Duodenal mucosa (tissue), 2 donors: ENCODE data around the gene DNAAF1.

Experiments
- H3K27ac ChIP-seq: one replicate; pipeline ENCODE4 v1.7.0; 2013; ENCODE audit warnings: low read depth, low read length
- H3K27me3 ChIP-seq, 2 donors: one replicate each; pipeline ENCODE4 v1.7.0; 2013; ENCODE audit warnings: low read length in 2 of 2, control low read depth in 1 of 2; ENCODE audit not compliant: insufficient read depth in 2 of 2, control insufficient read depth in 1 of 2
- H3K36me3 ChIP-seq, 2 donors: one replicate each; pipeline ENCODE4 v1.7.0; 2013; ENCODE audit warnings: low read length in 2 of 2, control low read depth in 1 of 2; ENCODE audit not compliant: insufficient read depth in 2 of 2, control insufficient read depth in 1 of 2
- H3K4me1 ChIP-seq, 2 donors: one replicate each; pipeline ENCODE4 v1.7.0; 2013; ENCODE audit warnings: low read length in 2 of 2, control low read depth in 1 of 2; ENCODE audit not compliant: insufficient read depth in 2 of 2, control insufficient read depth in 1 of 2
- H3K4me3 ChIP-seq, 2 donors: one replicate each; pipeline ENCODE4 v1.7.0; 2013; ENCODE audit warnings: low read length in 2 of 2, low read depth in 1 of 2
- H3K9ac ChIP-seq, 2 donors: one replicate each; pipeline ENCODE4 v1.7.0; 2013; ENCODE audit warnings: low read length in 2 of 2, low read depth in 1 of 2
- H3K9me3 ChIP-seq, 2 donors: one replicate each; pipeline ENCODE4 v1.7.0; 2013; ENCODE audit warnings: low read length in 2 of 2, control low read depth in 1 of 2; ENCODE audit not compliant: control insufficient read depth in 1 of 2

The DNAAF1 gene

GRCh38 chr16:84175350-84176081 is 30.4 kb downstream of the DNAAF1 start:
- H3K9me3 ChIP-seq, result no peaks in the 10 kb centered on the region
- no peak overlapping the region for H3K27ac ChIP-seq
- H3K4me3 ChIP-seq, result no peak overlapping the region
- peaks cover 18 to 25% of the 10 kb centered on the region in 2 donors for H3K4me1 ChIP-seq
- no peaks in the 10 kb centered on the region for H3K27me3 ChIP-seq
- no peak overlapping the region for H3K9ac ChIP-seq
- H3K36me3 ChIP-seq, result peaks cover 8 to 15% of the 10 kb centered on the region in 2 donors

- H3K9me3 ChIP-seq, result no peaks in the 10 kb centered on the region
- peak overlapping the region; percentile 68 for H3K27ac ChIP-seq
- H3K4me3 ChIP-seq, result no peak overlapping the region
- no peaks in the 10 kb centered on the region for H3K27me3 ChIP-seq
- peaks cover 18 to 25% of the 10 kb centered on the region in 2 donors for H3K4me1 ChIP-seq
- no peak overlapping the region for H3K9ac ChIP-seq
- peaks cover 11 to 25% of the 10 kb centered on the region in 2 donors for H3K36me3 ChIP-seq
These were observed 31.3 kb downstream of the DNAAF1 start for GRCh38 chr16:84176192-84177053.

DNA sequence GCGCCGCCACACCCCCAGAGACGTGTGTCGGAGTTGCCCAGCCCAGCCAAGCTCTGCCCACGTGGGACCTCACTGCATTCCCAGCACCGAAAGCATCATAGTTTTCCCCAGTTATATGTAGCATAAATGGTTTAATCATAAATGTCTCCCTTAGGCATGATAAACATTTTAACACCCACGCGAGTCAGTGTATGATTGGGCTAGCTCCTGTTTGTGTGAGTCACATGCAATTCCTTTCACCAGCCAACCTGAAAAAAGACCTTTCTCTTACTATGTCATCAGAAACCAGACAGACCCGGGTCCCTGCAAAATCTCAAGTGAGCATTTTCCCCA is 32.6 kb downstream of the DNAAF1 start:
- peaks cover 23 to 37% of the 10 kb centered on the region in 2 donors for H3K36me3 ChIP-seq
- no peak overlapping the region for H3K9ac ChIP-seq
- peak overlapping the region; percentile 44 for H3K27ac ChIP-seq
- no peak overlapping the region for H3K4me3 ChIP-seq
- H3K9me3 ChIP-seq, result no peaks in the 10 kb centered on the region
- no peaks in the 10 kb centered on the region for H3K27me3 ChIP-seq
- peaks cover 18 to 25% of the 10 kb centered on the region in 2 donors for H3K4me1 ChIP-seq

DNA sequence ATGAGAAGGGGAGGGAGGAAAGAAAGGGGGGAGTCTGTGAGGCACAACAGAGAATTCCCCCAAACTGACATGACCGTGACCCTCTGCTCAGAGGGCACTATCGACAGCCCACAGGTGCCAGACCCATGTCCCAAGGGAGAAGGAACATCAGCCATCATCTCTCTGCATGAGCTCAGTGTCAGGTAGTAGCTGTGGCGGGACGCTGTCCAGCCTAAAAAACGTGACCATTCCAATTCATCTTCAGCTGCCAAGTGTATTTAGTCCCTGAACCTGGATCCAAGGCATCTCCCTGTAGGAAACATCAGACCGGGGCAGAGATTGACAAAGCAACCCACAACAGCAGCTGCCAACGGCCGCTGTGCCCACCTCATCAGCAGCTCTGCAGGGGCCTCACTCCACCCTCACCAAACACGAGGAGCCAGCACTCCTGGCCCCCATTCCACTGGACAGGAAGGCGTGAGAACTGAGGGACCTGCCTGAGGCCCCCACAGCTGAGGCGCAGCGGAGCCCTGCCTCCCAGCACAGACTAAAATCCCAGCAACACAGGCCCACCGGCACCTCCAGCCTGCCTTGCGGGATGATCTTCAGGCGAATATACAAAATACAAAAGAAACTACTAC is 33.1 kb downstream of the DNAAF1 start:
- Histone ChIP-seq H3K9me3 (no peaks in the 10 kb centered on the region), H3K4me3 (no peak overlapping the region), H3K27me3 (no peaks in the 10 kb centered on the region), H3K9ac (no peak overlapping the region), H3K36me3 (peaks cover 26 to 43% of the 10 kb centered on the region in 2 donors), H3K4me1 (peaks cover 18 to 25% of the 10 kb centered on the region in 2 donors), H3K27ac (no peak overlapping the region)

GRCh38 chr16:84178892-84179611 is 33.9 kb downstream of the DNAAF1 start:
- no peaks in the 10 kb centered on the region for H3K9me3 ChIP-seq
- no peaks in the 10 kb centered on the region for H3K27me3 ChIP-seq
- peaks cover 29 to 50% of the 10 kb centered on the region in 2 donors for H3K36me3 ChIP-seq
- no peak overlapping the region for H3K27ac ChIP-seq
- H3K9ac ChIP-seq, result no peak overlapping the region
- H3K4me3 ChIP-seq, result no peak overlapping the region
- H3K4me1 ChIP-seq, result peaks cover 18 to 25% of the 10 kb centered on the region in 2 donors

- H3K27ac ChIP-seq, result no peak overlapping the region
- H3K4me3 ChIP-seq, result no peak overlapping the region
- peaks cover 18 to 27% of the 10 kb centered on the region in 2 donors for H3K4me1 ChIP-seq
- peaks cover 29 to 57% of the 10 kb centered on the region in 2 donors for H3K36me3 ChIP-seq
- no peak overlapping the region for H3K9ac ChIP-seq
- no peaks in the 10 kb centered on the region for H3K9me3 ChIP-seq
- H3K27me3 ChIP-seq, result no peaks in the 10 kb centered on the region
These were observed 34.7 kb downstream of the DNAAF1 start for GRCh38 chr16:84179612-84180320.

DNA sequence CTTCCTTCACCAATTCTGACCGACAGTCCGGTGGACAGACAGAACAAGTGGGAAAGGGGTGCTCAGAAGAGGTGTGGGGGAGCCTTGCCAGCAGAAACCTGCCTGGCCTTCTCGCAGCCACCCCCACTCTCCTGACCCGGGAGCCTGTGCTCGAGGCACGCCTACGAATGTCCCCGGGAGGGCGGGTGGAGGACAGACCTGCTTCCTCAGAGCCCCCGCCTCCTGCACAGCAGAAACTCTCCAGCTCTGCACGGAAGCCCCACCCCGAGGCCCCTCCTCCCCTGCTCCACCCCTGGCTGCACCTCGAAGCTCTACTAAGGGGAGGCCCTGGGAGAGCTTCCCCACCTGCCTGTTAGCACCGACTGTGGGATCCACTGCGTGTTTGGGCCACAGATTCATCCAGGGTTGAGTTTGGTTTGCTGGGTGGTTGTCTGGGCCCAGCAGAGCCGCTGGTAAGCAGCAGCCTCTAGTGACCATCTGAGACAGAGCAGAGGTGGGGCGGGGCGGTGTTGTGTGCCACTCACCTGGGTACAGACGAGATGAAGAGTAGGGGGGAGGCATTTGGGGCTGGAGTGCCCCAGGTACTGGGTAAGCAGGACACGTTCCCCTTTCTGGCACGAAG is 35.5 kb downstream of the DNAAF1 start:
- peaks cover 29 to 58% of the 10 kb centered on the region in 2 donors for H3K36me3 ChIP-seq
- H3K9me3 ChIP-seq, result no peaks in the 10 kb centered on the region
- H3K9ac ChIP-seq, result no peak overlapping the region
- no peak overlapping the region for H3K27ac ChIP-seq
- H3K4me3 ChIP-seq, result no peak overlapping the region
- H3K27me3 ChIP-seq, result no peaks in the 10 kb centered on the region
- peaks cover 18 to 27% of the 10 kb centered on the region in 2 donors for H3K4me1 ChIP-seq

GRCh38 chr16:84181144-84181915 is 36.2 kb downstream of the DNAAF1 start:
- Histone ChIP-seq H3K9ac (no peak overlapping the region), H3K27ac (no peak overlapping the region), H3K4me3 (no peak overlapping the region), H3K27me3 (no peaks in the 10 kb centered on the region), H3K36me3 (peaks cover 29 to 58% of the 10 kb centered on the region in 2 donors), H3K9me3 (no peaks in the 10 kb centered on the region), H3K4me1 (peaks cover 17 to 26% of the 10 kb centered on the region in 2 donors)
